GM21423 (cell line): ENCODE data around the gene SEMA4C.
A peak's percentile ranks its signal among the peaks of the same experiment; 100 is the strongest.

Source experiments
- ATAC-seq: cut with Tn5 transposase; IDR thresholded peaks from one replicate; pipeline ENCODE4 v1.9.1; 2021; ENCODE audit warnings: mild to moderate bottlenecking, moderate library complexity; ENCODE audit not compliant: unreplicated experiment

The SEMA4C gene

GRCh38 chr2:96824079-96824870 is 45.6 kb downstream of the SEMA4C start:
- ATAC-seq = no peak

- no peak for ATAC-seq
Measured at GRCh38 chr2:96823198-96823597, 46.7 kb downstream of the SEMA4C start.

GRCh38 chr2:96822786-96823185 is 47.1 kb downstream of the SEMA4C start:
- ATAC-seq = no peak

- ATAC-seq = no peak
Measured at GRCh38 chr2:96821113-96821675, 48.7 kb downstream of the SEMA4C start.

GRCh38 chr2:96819876-96820511 is 49.9 kb downstream of the SEMA4C start:
- no peak for ATAC-seq

- ATAC-seq = no peak
Measured at GRCh38 chr2:96819128-96819875, 50.6 kb downstream of the SEMA4C start.

GRCh38 chr2:96817882-96818281 is 52.0 kb downstream of the SEMA4C start:
- ATAC-seq = no peak

- no peak for ATAC-seq
Measured at GRCh38 chr2:96816836-96817702, 52.8 kb downstream of the SEMA4C start.

- peak; percentile 86 for ATAC-seq
Measured at GRCh38 chr2:96816127-96816835, 53.6 kb downstream of the SEMA4C start, which contains the start of gene CNNM3. CNNM3 (plus strand) TSS chr2:96816268; CDS start chr2:96816278, 10 bp downstream.

- ATAC-seq = peak; percentile 6
Measured at GRCh38 chr2:96815326-96816126, 54.4 kb downstream of the SEMA4C start.

GRCh38 chr2:96813656-96814055 is 56.2 kb downstream of the SEMA4C start:
- no peak for ATAC-seq

- no peak for ATAC-seq
Measured at GRCh38 chr2:96811917-96812316, 58.0 kb downstream of the SEMA4C start.

- no peak for ATAC-seq
Measured at GRCh38 chr2:96810783-96811192, 59.1 kb downstream of the SEMA4C start.

GRCh38 chr2:96809951-96810782 is 59.7 kb downstream of the SEMA4C start:
- ATAC-seq = no peak
